SK-MEL-5 (cell line): ENCODE measurements around the gene RNF34. TPM values are rescaled to one million over a fixed set of nuclear protein-coding genes. Genes with fewer than 3 reads are reported as not detected.

ENCODE experiments used
- total RNA-seq: library from RNA; depleted of rRNA; stranded (reverse); fragments of >200 nt; shearing (Covaris generic); gene quantifications from 2 replicates; pipeline ENCODE4 v1.2.3, GENCODE V29; 2014; rRNA removed

The RNF34 gene
- total RNA-seq, 1 experiment from 2014 or later: 52.9 TPM

Other genes with a start within 250 kb of the RNF34 start
- gene P2RX4, start 190.0 kb upstream of the RNF34 start, total RNA-seq: 158 and 169 TPM in 2 replicates
- 9.1 and 9.8 TPM in 2 replicates for gene CAMKK2, start 103.4 kb upstream of the RNF34 start, total RNA-seq
- gene ANAPC5, start 47.7 kb upstream of the RNF34 start, total RNA-seq: 237 and 247 TPM in 2 replicates
- gene KDM2B, start 180.9 kb downstream of the RNF34 start, total RNA-seq: 24.4 and 30.4 TPM in 2 replicates
- gene ORAI1, start 226.4 kb downstream of the RNF34 start, total RNA-seq: 16.9 and 22.2 TPM in 2 replicates